ENCODE measurements around the gene LRMDA.
"Not testable (repeated sequence)": the region's sequence is repeated elsewhere in the genome, so short reads cannot be mapped to it uniquely, and the experiment has no call there.

LRMDA gene

GRCh38 chr10:76041551-76041950 lies 610.1 kb downstream of the LRMDA start:
- in situ Hi-C loops (cut with HindIII; ENCODE audit: low pct_ligation_motif_present, low pct_unique_long_range_greater_than_20kb, low sequenced_read_pairs): loop anchor here (25.0 kb wide), 1 partner anchor 271 kb away; no protein-coding TSS in a partner anchor
- DNase-seq: no peak

- in situ Hi-C loops (cut with HindIII; ENCODE audit: low pct_ligation_motif_present, low pct_unique_long_range_greater_than_20kb, low sequenced_read_pairs): loop anchor here (25.0 kb wide), 1 partner anchor 269 kb away; no protein-coding TSS in a partner anchor
- no peak for DNase-seq
Observed at GRCh38 chr10:76043261-76043660, 611.8 kb downstream of the LRMDA start.

- DNase-seq: no peak
- in situ Hi-C loops (cut with HindIII; ENCODE audit: low pct_ligation_motif_present, low pct_unique_long_range_greater_than_20kb, low sequenced_read_pairs): loop anchor here (25.0 kb wide), 1 partner anchor 268 kb away; no protein-coding TSS in a partner anchor
Observed at GRCh38 chr10:76044751-76045150, 613.3 kb downstream of the LRMDA start.

GRCh38 chr10:76045174-76045573 lies 613.8 kb downstream of the LRMDA start:
- no peak for DNase-seq
- in situ Hi-C loops (cut with HindIII; ENCODE audit: low pct_ligation_motif_present, low pct_unique_long_range_greater_than_20kb, low sequenced_read_pairs): loop anchor here (25.0 kb wide), 1 partner anchor 267 kb away; no protein-coding TSS in a partner anchor

- in situ Hi-C loops (cut with HindIII; ENCODE audit: low pct_ligation_motif_present, low pct_unique_long_range_greater_than_20kb, low sequenced_read_pairs): loop anchor here (25.0 kb wide), 1 partner anchor 265 kb away; no protein-coding TSS in a partner anchor
- no peak for DNase-seq
Observed at GRCh38 chr10:76047521-76047920, 616.1 kb downstream of the LRMDA start.

GRCh38 chr10:76049581-76050290 lies 618.3 kb downstream of the LRMDA start:
- DNase-seq: no peak
- in situ Hi-C loops (cut with HindIII; ENCODE audit: low pct_ligation_motif_present, low pct_unique_long_range_greater_than_20kb, low sequenced_read_pairs): loop anchor here (25.0 kb wide), 1 partner anchor 263 kb away; no protein-coding TSS in a partner anchor

- DNase-seq: no peak
- in situ Hi-C loops (cut with HindIII; ENCODE audit: low pct_ligation_motif_present, low pct_unique_long_range_greater_than_20kb, low sequenced_read_pairs): no loop called here
Observed at GRCh38 chr10:76050291-76050625, 618.8 kb downstream of the LRMDA start.

- DNase-seq: no peak
- in situ Hi-C loops (cut with HindIII; ENCODE audit: low pct_ligation_motif_present, low pct_unique_long_range_greater_than_20kb, low sequenced_read_pairs): no loop called here
Observed at GRCh38 chr10:76051007-76051936, 619.8 kb downstream of the LRMDA start.

GRCh38 chr10:76052682-76053503 lies 621.5 kb downstream of the LRMDA start:
- no peak for DNase-seq
- in situ Hi-C loops (cut with HindIII; ENCODE audit: low pct_ligation_motif_present, low pct_unique_long_range_greater_than_20kb, low sequenced_read_pairs): no loop called here

GRCh38 chr10:76055466-76055865 lies 624.0 kb downstream of the LRMDA start:
- in situ Hi-C loops (cut with HindIII; ENCODE audit: low pct_ligation_motif_present, low pct_unique_long_range_greater_than_20kb, low sequenced_read_pairs): no loop called here
- DNase-seq: no peak

GRCh38 chr10:76055963-76056362 lies 624.5 kb downstream of the LRMDA start:
- no peak for DNase-seq
- in situ Hi-C loops (cut with HindIII; ENCODE audit: low pct_ligation_motif_present, low pct_unique_long_range_greater_than_20kb, low sequenced_read_pairs): no loop called here

- in situ Hi-C loops (cut with HindIII; ENCODE audit: low pct_ligation_motif_present, low pct_unique_long_range_greater_than_20kb, low sequenced_read_pairs); DNase-seq: not testable (repeated sequence)
Observed at GRCh38 chr10:76060993-76061392, 629.6 kb downstream of the LRMDA start.

GRCh38 chr10:76066457-76066856 lies 635.0 kb downstream of the LRMDA start:
- DNase-seq: no peak
- in situ Hi-C loops (cut with HindIII; ENCODE audit: low pct_ligation_motif_present, low pct_unique_long_range_greater_than_20kb, low sequenced_read_pairs): no loop called here

- DNase-seq: no peak
- in situ Hi-C loops (cut with HindIII; ENCODE audit: low pct_ligation_motif_present, low pct_unique_long_range_greater_than_20kb, low sequenced_read_pairs): no loop called here
Observed at GRCh38 chr10:76067447-76067846, 636.0 kb downstream of the LRMDA start.

- DNase-seq: no peak
- in situ Hi-C loops (cut with HindIII; ENCODE audit: low pct_ligation_motif_present, low pct_unique_long_range_greater_than_20kb, low sequenced_read_pairs): no loop called here
Observed at GRCh38 chr10:76068856-76069255, 637.4 kb downstream of the LRMDA start.

GRCh38 chr10:76070916-76071315 lies 639.5 kb downstream of the LRMDA start:
- in situ Hi-C loops (cut with HindIII; ENCODE audit: low pct_ligation_motif_present, low pct_unique_long_range_greater_than_20kb, low sequenced_read_pairs): no loop called here
- DNase-seq: no peak

- in situ Hi-C loops (cut with HindIII; ENCODE audit: low pct_ligation_motif_present, low pct_unique_long_range_greater_than_20kb, low sequenced_read_pairs): no loop called here
- no peak for DNase-seq
Observed at GRCh38 chr10:76071653-76072365, 640.4 kb downstream of the LRMDA start.

- in situ Hi-C loops (cut with HindIII; ENCODE audit: low pct_ligation_motif_present, low pct_unique_long_range_greater_than_20kb, low sequenced_read_pairs): no loop called here
Observed at GRCh38 chr10:76072384-76072783, 641.0 kb downstream of the LRMDA start.

More at GRCh38 chr10:76072384-76072783, 641.0 kb downstream of the LRMDA start:
- no peak for DNase-seq

All from ACHN (cell line).